ENCODE measurements around the gene SEC14L5. TPM values are rescaled to one million over a fixed set of nuclear protein-coding genes. Genes with fewer than 3 reads are reported as not detected.

SEC14L5 gene
- total and polyA plus RNA-seq, 2 experiments from 2014 or later = 2.6 to 5.9 TPM

DNA sequence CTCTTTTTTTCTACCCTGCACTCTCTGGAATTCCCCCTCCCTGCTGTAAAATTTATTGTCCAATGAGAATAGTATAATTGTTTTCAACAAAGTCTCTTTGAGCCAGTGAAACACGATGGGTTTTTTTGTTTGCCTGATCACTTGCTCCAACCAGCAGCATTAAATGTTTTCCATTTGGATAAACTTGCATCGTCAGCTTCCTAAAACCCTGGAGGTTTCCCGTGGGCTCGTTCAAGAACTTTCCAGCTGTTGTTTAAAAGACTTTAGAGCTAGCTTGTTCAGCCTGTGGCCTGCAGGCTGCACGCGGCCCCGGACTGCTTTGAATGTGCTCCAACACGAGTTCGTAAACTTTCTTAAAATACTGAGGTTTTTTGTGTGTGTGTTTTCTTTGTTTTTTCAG lies 60.7 kb downstream of the SEC14L5 start:
- H3K9me3 Mint-ChIP-seq = no peaks in the 10 kb centered on the region
- Histone ChIP-seq H4K20me1 (replicated peaks; ENCODE audit: insufficient read depth) (no peaks in the 10 kb centered on the region), H3K4me2 (no peak overlapping the region), H3K4me3 (no peak overlapping the region), H3K27me3 (ENCODE audit: insufficient read depth) (no peaks in the 10 kb centered on the region), H3K4me1 (ENCODE audit: insufficient read depth) (no peaks in the 10 kb centered on the region), H2AFZ (no peak overlapping the region), H3F3A (replicated peaks; ENCODE audit: low read depth) (no peaks in the 10 kb centered on the region), H3K36me3 (ENCODE audit: insufficient read depth) (no peaks in the 10 kb centered on the region), H3K79me2 (replicated peaks; ENCODE audit: insufficient read depth) (no peaks in the 10 kb centered on the region), H3K9me2 (ENCODE audit: insufficient read depth) (no peaks in the 10 kb centered on the region), H3K27ac (ENCODE audit: low read depth) (no peak overlapping the region)
- no peaks in the 10 kb centered on the region; the same call in 2 of the 3 replicates for H3K36me3 Mint-ChIP-seq (ENCODE audit: low read depth)
- TF ChIP-seq STAT1 (IDR thresholded peaks at IDR 0.05; ENCODE audit: unreplicated experiment) = no peak
- TF ChIP-seq JUNB (IDR thresholded peaks at IDR 0.05; ENCODE audit: unreplicated experiment) = no peak
- TF ChIP-seq CREB1 (CRISPR knock-in tag; IDR thresholded peaks at IDR 0.05; ENCODE audit: low read depth) = no peak
- no peak for TF ChIP-seq POLR2AphosphoS5 (IDR thresholded peaks at IDR 0.05; ENCODE audit: low read depth)
- TF ChIP-seq, protein P1, sequence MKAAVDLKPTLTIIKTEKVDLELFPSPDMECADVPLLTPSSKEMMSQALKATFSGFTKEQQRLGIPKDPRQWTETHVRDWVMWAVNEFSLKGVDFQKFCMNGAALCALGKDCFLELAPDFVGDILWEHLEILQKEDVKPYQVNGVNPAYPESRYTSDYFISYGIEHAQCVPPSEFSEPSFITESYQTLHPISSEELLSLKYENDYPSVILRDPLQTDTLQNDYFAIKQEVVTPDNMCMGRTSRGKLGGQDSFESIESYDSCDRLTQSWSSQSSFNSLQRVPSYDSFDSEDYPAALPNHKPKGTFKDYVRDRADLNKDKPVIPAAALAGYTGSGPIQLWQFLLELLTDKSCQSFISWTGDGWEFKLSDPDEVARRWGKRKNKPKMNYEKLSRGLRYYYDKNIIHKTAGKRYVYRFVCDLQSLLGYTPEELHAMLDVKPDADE (IDR thresholded peaks at IDR 0.05) = no peak
- TF ChIP-seq EZH2 (IDR thresholded peaks at IDR 0.05; ENCODE audit: low read depth, unreplicated experiment) = no peak
- TF ChIP-seq, protein P2, sequence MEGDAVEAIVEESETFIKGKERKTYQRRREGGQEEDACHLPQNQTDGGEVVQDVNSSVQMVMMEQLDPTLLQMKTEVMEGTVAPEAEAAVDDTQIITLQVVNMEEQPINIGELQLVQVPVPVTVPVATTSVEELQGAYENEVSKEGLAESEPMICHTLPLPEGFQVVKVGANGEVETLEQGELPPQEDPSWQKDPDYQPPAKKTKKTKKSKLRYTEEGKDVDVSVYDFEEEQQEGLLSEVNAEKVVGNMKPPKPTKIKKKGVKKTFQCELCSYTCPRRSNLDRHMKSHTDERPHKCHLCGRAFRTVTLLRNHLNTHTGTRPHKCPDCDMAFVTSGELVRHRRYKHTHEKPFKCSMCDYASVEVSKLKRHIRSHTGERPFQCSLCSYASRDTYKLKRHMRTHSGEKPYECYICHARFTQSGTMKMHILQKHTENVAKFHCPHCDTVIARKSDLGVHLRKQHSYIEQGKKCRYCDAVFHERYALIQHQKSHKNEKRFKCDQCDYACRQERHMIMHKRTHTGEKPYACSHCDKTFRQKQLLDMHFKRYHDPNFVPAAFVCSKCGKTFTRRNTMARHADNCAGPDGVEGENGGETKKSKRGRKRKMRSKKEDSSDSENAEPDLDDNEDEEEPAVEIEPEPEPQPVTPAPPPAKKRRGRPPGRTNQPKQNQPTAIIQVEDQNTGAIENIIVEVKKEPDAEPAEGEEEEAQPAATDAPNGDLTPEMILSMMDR (conservative IDR thresholded peaks at IDR 0.05; ENCODE audit: low read depth in 2 of 2) = no peak
- TF ChIP-seq ZNF331 (CRISPR knock-in tag; IDR thresholded peaks at IDR 0.05; ENCODE audit: low read depth) = no peak
- TF ChIP-seq, protein P3, sequence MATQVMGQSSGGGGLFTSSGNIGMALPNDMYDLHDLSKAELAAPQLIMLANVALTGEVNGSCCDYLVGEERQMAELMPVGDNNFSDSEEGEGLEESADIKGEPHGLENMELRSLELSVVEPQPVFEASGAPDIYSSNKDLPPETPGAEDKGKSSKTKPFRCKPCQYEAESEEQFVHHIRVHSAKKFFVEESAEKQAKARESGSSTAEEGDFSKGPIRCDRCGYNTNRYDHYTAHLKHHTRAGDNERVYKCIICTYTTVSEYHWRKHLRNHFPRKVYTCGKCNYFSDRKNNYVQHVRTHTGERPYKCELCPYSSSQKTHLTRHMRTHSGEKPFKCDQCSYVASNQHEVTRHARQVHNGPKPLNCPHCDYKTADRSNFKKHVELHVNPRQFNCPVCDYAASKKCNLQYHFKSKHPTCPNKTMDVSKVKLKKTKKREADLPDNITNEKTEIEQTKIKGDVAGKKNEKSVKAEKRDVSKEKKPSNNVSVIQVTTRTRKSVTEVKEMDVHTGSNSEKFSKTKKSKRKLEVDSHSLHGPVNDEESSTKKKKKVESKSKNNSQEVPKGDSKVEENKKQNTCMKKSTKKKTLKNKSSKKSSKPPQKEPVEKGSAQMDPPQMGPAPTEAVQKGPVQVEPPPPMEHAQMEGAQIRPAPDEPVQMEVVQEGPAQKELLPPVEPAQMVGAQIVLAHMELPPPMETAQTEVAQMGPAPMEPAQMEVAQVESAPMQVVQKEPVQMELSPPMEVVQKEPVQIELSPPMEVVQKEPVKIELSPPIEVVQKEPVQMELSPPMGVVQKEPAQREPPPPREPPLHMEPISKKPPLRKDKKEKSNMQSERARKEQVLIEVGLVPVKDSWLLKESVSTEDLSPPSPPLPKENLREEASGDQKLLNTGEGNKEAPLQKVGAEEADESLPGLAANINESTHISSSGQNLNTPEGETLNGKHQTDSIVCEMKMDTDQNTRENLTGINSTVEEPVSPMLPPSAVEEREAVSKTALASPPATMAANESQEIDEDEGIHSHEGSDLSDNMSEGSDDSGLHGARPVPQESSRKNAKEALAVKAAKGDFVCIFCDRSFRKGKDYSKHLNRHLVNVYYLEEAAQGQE (IDR thresholded peaks at IDR 0.05; ENCODE audit: unreplicated experiment) = no peak
- no peak for TF ChIP-seq EZH2phosphoT487 (IDR thresholded peaks at IDR 0.05; ENCODE audit: unreplicated experiment)
- TF ChIP-seq ZNF114 (CRISPR knock-in tag; IDR thresholded peaks at IDR 0.05) = no peak
- TF ChIP-seq, protein P4, sequence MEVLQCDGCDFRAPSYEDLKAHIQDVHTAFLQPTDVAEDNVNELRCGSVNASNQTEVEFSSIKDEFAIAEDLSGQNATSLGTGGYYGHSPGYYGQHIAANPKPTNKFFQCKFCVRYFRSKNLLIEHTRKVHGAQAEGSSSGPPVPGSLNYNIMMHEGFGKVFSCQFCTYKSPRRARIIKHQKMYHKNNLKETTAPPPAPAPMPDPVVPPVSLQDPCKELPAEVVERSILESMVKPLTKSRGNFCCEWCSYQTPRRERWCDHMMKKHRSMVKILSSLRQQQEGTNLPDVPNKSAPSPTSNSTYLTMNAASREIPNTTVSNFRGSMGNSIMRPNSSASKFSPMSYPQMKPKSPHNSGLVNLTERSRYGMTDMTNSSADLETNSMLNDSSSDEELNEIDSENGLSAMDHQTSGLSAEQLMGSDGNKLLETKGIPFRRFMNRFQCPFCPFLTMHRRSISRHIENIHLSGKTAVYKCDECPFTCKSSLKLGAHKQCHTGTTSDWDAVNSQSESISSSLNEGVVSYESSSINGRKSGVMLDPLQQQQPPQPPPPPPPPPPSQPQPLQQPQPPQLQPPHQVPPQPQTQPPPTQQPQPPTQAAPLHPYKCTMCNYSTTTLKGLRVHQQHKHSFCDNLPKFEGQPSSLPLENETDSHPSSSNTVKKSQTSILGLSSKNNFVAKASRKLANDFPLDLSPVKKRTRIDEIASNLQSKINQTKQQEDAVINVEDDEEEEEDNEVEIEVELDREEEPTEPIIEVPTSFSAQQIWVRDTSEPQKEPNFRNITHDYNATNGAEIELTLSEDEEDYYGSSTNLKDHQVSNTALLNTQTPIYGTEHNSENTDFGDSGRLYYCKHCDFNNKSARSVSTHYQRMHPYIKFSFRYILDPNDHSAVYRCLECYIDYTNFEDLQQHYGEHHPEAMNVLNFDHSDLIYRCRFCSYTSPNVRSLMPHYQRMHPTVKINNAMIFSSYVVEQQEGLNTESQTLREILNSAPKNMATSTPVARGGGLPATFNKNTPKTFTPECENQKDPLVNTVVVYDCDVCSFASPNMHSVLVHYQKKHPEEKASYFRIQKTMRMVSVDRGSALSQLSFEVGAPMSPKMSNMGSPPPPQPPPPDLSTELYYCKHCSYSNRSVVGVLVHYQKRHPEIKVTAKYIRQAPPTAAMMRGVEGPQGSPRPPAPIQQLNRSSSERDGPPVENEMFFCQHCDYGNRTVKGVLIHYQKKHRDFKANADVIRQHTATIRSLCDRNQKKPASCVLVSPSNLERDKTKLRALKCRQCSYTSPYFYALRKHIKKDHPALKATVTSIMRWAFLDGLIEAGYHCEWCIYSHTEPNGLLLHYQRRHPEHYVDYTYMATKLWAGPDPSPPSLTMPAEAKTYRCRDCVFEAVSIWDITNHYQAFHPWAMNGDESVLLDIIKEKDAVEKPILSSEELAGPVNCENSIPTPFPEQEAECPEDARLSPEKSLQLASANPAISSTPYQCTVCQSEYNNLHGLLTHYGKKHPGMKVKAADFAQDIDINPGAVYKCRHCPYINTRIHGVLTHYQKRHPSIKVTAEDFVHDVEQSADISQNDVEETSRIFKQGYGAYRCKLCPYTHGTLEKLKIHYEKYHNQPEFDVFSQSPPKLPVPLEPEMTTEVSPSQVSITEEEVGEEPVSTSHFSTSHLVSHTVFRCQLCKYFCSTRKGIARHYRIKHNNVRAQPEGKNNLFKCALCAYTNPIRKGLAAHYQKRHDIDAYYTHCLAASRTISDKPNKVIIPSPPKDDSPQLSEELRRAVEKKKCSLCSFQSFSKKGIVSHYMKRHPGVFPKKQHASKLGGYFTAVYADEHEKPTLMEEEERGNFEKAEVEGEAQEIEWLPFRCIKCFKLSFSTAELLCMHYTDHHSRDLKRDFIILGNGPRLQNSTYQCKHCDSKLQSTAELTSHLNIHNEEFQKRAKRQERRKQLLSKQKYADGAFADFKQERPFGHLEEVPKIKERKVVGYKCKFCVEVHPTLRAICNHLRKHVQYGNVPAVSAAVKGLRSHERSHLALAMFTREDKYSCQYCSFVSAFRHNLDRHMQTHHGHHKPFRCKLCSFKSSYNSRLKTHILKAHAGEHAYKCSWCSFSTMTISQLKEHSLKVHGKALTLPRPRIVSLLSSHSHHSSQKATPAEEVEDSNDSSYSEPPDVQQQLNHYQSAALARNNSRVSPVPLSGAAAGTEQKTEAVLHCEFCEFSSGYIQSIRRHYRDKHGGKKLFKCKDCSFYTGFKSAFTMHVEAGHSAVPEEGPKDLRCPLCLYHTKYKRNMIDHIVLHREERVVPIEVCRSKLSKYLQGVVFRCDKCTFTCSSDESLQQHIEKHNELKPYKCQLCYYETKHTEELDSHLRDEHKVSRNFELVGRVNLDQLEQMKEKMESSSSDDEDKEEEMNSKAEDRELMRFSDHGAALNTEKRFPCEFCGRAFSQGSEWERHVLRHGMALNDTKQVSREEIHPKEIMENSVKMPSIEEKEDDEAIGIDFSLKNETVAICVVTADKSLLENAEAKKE (CRISPR knock-in tag; IDR thresholded peaks at IDR 0.05) = no peak
- TF ChIP-seq NANOG (IDR thresholded peaks at IDR 0.05; ENCODE audit: borderline replicate concordance) = no peak
- no peak for DNase-seq (ENCODE audit: low spot score)
- H3K4me1 Mint-ChIP-seq = no peaks in the 10 kb centered on the region
- no peak overlapping the region for H3K27ac Mint-ChIP-seq
- H3K27me3 Mint-ChIP-seq (ENCODE audit: insufficient read depth, low read depth, poor library complexity) = peaks cover 3% of the 10 kb centered on the region
- H3K4me3 Mint-ChIP-seq = no peak overlapping the region
- no peak for ATAC-seq
